Activated CD8-positive, alpha-beta memory T cell treated with anti-CD3 and anti-CD28 coated beads for 4 hours (primary cell): ENCODE results near the gene ISCU.

ENCODE experiments used
- DNase-seq, 2 donors: peaks; one replicate each; pipeline ENCODE4 v3.0.0-alpha.2; 2020; ENCODE audit warnings: low read depth in 2 of 2

ISCU gene

DNA sequence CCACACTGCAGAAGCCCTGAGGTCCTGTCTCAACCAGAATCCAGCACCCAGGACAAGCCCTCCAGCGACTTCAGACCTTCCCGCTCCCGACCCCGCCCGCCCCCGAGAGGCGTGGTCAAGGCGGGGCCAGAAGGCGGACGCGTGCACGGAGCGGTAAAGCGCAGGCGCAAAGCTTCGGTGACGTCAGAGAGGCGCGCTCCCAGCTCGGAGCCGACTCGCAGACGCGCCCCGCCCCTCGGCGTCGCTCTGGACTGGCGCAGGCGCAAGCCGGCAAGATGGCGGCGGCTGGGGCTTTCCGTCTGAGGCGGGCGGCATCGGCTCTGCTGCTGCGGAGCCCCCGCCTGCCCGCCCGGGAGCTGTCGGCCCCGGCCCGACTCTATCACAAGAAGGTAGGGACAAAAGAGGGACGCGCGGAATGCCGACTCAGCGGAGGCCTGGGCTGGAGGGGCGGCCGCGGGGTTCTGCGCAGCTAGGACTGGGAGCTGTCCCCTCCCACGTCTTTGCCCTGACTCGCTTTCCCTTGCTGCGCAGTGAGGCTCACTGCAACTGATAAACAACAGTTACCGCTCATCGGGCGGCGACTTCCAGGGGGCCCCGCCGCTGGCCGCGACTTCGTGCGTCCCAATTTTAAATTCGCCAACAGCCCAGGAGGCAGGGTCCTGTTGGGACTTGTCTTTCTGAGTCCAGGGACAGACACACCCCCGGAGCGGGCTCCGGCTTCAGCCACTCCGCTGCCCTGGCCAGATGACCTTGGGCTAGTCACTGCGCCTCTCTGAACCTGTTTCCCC, at the start of gene ISCU:
TSS of gene ISCU (plus strand) at position 249 of the 788 bp plus-strand sequence. CDS start at position 276, 27 bp downstream.
- peak; percentile 97 for DNase-seq

DNA sequence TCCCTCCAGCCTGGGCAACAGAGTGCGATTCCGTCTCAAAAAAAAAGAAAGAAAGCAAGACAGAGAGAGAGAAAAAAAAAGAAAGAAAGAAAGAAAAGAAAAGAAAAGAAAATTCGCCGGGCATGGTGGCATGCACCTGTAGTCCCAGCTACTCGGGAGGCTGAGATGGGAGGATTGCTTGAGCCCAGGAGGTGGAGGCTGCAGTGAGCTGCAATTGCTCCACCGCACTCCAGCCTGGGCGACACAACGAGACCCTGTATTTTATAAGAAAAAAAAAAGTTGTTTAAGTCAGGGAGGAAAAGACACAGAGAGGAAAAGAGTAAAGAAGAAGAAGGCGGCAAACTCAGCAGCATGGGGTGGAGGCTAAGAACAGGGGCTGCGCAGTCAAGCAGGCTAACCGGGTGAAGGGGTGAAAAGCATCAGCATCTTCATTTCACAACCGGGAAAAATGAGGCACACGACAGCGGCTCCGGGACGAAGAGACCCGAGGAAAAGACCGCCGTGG, 47.9 kb upstream of the ISCU start:
- no peak for DNase-seq

DNA sequence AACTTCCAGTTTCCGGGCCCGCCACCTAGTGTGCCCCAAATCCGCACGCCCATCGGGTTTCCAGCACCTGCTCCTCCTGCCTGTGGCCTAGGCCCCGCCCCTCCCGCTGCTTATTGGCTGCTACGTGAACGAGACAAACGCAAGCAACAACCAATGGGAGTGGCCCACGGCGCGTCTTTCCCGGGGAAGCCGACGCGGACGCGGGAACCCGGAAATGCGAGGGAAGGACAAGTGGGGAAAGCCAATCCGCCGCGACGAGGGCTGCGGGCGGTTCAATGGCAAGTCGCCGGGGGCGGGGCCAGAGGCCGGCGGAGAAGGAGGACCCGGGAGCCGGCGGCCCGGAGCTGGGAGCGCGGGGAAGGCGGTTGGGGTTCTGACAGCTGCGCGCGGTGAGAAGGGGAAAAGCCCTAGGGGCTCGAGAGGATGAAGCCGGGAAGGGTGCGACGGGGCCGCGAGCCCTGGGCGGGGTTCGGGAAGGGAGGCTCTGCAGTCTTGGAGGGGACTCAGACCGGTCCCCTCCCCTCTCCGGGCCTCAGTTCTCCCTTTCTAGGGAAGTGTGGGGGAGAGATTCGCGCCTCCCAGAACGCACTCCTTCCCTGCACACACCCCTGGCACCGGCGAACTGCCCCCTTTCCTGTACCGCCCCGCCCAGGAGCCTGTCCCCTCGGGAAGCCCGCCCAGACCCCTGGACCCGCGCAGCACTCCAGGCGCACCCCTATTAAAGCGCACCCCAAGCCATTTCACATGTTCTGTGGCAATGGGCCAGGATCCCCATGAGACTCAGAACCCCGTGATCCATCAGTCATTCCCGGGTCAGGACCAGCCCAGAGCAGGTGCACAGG, 47.2 kb upstream of the ISCU start, which contains the start of gene FICD:
TSS of gene FICD (plus strand) at position 305 of the 842 bp plus-strand sequence. CDS start 1,696 bp downstream, outside the sequence.
- DNase-seq, result peak; percentile 98 to 99

DNA sequence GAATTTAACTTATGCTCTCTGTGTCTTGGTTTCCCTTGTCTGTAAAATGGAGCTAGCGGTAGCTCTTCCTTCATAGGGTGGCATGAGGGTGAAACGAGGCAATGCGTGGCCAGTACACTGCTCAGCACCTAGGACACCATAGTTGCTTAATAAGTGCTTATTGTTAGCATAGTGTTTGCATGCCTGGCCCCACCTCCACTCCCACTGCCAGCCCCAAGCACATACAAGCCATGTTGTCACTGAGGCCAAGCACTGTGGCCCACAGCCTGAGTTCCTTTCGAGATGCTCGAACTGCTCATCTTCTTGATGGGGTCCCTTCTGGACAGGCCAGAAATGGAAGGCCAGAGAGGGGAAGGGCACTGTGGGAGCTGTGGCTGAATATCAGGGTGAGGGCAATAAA, 46.5 kb upstream of the ISCU start:
- DNase-seq, result no peak

DNA sequence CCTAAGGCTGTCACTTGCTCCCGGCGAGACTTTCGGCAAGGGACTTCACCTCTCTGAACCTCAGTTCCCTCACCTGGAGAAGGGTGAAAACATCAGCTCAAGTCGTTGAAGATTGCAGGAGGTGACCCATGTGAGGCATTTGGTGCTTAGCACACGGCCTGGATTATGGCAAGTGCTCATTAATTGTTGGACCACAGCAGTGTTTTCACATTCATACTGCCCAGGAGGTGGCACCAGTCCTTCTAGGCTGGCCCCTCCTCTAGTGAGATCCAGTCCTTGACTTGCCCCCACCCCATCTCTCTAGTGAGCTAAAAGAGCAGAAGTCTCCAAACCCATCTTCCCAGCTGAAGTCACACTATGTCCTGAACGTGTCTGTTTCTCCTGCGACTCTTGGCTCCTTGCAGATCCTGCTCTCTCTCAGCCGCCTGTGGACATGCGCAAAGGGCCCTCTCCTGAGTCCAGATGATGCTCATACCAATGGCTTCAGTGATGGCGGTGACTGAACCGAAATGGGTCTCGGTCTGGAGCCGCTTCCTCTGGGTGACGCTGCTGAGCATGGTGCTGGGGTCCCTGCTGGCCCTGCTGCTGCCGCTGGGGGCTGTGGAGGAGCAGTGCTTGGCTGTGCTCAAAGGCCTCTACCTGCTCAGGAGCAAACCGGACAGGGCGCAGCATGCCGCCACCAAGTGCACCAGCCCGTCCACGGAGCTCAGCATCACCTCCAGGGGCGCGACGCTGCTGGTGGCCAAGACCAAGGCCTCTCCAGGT, 45.7 kb upstream of the ISCU start:
- no peak for DNase-seq

DNA sequence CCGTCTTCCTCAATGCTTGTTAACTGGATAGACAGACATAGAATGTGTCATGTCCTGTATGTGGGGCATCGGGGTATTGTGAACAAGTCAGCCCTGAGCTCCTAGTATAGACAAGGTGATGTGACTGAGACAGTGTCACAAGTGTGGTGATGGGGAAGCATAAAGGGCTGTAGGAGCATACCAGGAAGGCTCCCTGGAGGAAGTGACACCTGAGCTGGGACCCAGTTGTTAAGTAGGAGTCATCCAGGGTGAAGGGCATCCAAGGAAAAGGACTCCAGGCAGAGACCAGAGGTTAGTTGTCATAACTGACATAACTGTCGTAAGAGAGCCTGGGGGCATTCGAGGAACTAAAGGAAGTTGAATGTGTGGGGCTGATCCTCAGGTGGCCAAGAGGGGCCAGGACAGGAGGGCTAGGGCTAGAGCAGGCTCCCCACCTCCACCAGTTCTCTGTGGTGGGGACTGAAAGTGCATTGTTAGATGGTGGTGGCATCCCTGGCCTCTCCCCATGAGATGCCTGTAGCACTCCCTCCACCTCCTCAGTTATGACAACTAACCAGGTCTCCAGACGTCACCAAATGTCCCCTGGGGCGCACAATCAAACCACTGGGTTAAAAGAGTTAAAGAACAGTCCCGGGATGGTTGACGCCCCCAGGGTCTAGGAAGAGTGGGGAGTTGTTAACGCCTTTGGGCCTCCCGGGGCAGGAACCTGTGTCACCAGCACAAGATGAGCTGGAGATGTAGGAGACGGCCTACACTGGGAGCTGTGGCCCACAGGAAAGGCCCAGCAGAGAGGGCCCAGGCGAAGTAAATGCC, 44.9 kb upstream of the ISCU start:
- DNase-seq, result no peak

DNA sequence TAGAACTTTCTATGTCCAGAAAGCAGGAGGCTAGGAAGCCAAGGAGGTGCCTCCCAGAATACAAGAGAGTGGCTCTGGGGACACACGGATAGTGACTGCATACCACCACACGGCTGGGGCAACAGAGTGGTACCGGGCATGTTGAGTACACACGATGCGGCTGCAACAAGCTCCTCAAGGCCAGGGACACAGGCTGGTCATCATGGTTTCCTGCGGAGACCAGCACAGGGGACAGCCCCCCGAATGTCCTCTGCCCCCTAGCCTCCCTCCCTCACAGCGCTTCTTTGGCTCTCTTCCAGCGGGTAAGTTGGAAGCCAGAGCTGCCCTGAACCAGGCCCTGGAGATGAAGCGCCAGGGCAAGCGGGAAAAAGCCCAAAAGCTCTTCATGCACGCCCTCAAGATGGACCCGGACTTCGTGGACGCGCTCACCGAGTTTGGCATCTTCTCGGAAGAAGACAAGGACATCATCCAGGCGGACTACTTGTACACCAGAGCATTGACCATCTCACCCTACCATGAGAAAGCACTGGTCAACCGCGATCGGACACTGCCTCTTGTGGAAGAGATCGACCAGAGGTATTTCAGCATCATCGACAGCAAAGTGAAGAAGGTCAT, 44.2 kb upstream of the ISCU start:
- no peak for DNase-seq

DNA sequence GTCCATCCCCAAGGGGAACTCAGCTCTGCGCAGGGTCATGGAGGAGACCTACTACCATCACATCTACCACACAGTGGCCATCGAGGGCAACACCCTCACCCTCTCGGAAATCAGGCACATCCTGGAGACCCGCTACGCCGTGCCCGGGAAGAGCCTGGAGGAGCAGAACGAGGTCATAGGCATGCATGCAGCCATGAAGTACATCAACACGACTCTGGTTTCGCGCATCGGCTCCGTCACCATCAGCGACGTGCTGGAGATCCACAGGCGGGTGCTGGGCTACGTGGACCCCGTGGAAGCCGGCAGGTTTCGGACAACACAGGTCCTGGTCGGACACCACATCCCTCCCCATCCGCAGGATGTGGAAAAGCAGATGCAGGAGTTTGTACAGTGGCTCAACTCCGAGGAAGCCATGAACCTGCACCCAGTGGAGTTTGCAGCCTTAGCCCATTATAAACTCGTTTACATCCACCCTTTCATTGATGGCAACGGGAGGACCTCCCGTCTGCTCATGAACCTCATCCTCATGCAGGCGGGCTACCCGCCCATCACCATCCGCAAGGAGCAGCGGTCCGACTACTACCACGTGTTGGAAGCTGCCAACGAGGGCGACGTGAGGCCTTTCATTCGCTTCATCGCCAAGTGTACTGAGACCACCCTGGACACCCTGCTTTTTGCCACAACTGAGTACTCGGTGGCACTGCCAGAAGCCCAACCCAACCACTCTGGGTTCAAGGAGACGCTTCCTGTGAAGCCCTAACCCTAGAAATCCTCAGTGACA, 43.5 kb upstream of the ISCU start:
- no peak for DNase-seq

DNA sequence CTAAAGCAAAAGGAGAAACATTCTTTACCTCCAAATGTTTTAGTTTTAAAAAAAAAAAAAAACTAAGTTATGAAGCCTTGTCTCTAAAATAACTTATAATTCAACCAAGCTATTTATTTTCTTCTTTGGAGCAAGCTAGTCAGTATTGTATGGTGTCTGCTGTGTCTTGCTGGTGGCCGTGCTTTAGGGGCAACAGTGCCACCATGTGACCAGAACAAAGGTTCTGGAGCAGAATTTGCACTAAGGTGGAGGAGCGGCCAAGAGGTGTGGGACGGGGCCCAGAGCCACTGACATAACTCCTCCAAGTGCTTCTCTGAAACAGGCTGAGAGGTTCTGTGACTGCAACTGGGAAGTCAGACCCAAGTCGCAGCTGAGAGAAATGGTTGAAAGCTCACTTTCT, 42.8 kb upstream of the ISCU start:
- DNase-seq, result no peak

DNA sequence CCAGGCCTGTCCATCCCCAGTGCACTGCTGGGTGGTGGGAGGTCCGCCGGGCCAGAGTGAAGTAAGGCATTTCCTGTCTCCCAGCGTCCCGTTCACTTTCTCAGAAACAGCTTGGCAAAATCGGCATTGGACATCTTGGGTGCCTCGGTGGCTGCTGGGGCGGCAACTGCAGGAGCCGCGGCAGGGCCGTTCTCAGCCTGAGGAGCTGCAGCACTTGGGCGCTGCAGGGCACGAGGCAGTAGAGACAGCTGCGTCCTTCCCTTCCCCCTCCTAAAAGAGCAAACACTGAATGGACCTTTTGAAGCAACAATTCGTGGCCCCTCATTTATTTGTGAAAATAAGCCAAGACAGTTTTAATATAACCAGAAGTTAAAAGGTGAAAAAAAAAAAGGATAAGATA, 39.0 kb upstream of the ISCU start:
- DNase-seq, result no peak

DNA sequence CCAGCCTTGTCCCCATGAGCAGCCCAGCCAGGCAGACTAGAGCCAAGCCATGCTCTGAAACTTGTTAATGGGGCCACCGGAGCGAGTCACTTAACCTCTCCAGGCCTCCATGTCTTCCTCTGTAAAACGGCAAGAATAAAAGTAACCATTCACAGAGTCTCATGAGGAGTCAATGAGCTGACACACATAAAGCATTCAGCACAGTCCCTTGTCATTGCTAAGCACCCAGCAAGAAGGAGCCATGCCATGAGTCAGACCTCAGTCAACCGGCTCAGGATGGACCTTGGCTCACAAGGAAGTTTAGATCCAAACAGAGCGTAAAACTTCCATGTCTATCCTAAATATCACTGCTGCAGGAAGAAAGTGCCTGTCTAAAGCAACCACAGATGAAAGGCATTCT, 36.7 kb upstream of the ISCU start:
- DNase-seq, result no peak

DNA sequence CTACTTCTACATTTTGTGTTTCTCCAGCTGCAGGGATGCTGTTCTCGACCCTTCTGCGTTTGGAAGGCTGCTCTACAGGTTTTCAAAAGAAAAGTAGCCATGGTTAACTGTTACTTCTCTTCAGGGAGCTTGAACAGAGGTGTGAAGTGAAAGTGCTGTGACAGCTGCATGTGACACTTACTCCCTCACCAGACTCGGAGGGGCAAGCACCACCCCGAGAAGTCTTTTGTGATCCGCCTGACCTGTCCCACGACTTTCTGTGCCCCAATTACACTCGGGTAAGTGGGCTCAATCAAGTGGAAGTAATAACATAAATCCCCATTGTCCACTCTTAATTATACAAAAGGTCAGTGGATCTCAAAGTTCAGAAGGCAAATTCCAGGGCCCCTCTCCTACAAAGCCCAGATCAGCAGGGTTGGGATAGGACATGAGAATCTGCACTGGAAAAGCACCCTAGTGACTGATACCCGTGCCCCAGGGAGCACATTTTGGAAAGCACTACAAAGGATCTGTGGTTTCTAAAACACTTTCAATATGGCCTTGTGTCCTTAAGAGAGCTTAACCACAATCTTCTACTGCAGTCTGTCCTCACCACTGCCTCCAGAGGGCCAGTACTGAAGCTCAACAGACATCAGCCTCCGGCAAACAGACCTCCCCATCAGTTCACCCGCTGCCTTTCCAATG, 35.8 kb upstream of the ISCU start:
- no peak for DNase-seq

DNA sequence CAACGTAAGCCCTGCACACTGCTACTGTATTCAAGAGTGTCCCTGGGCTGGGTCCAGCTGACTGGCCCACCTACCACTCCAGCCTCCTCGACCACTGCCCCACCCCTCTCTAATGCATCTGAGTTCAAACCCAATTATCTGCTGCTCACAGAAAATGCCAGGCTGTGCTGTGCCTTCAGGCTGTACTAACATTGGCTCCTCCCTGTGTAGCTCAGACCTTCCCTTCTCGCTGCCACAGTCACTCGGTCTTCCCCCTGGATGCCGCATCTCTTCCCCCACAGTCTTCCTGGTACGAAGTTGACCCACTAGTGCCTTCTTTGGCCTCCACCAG, 35.3 kb upstream of the ISCU start:
- DNase-seq, result no peak

DNA sequence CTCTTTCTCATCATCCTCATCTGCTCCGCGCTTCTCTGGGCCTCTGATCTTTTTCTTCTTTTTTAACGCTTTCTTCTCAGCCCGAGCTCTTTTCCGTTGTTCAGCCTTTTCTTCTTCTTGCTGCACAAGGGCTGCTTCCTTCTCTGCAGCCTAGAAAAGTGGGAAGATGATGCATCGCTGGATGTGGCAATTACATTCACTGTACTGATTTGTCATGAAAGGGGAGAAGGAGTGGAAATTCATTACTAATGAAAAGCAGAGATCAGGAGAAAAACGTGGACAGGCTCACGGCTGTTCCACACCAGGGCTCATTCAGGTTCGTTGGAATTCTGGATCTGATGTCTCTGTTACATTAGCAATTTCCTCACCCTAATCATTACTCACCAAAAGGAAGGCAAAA, 32.2 kb upstream of the ISCU start:
- no peak for DNase-seq

DNA sequence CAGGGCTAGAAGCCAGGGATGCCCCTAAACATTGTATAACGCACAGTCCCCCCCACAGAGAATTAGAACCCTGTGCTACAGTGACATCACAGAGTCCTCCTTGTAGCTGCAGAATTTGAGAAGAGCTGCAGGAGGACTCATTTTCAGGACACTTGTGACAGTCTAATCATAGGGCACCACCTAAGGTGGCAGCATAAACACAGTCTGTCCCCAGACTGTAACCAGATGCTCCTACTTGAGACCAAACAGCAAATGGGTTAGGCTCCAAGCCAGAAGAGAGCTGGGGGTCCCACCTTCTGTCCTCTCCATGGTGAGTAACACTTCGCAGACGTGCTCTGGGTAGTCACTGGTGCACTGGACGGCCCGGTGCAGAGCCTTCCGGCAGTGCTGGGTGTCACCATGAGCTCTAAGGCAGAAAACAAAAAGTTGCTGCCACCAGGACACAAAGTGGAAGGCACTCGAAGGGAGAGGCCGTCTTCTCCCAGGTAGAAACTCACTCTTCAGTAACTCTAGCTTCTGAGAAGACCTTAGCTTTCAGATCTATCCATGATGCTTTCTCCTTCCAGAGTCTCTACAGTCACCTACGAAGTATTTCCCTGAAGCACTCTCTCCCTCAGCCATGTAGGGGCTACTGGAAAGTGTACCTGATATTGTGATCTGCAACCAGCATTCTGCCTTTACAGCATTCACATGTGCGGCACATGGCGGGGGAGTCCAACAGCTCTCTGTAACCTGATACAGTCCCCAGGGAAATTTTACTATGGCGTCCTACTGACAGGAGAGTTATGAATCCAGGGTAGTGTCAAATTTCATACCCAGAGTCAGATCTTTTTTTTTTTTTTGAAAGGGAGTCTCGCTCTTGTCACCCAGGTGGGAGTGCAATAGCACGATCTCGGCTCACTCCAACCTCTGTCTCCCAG, 30.2 kb upstream of the ISCU start:
- DNase-seq, result no peak

DNA sequence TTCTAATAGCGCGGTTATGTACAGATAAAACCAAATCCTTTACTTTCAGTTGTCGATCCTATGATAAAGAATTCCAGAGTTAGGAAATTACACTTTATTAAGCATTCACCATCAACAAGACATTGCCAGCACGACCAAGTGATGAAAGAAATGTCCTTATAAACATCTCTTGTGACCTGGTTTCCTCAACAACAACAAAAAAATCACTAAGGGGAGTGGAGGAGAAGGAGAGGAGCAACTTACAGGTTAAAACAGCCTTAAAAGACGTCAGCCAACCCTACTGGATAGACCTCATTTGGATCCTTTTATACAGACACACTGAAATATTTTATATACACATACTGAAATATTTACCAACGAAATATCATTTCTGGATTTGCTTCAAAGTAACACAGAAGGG, 24.2 kb upstream of the ISCU start:
- DNase-seq, result no peak

DNA sequence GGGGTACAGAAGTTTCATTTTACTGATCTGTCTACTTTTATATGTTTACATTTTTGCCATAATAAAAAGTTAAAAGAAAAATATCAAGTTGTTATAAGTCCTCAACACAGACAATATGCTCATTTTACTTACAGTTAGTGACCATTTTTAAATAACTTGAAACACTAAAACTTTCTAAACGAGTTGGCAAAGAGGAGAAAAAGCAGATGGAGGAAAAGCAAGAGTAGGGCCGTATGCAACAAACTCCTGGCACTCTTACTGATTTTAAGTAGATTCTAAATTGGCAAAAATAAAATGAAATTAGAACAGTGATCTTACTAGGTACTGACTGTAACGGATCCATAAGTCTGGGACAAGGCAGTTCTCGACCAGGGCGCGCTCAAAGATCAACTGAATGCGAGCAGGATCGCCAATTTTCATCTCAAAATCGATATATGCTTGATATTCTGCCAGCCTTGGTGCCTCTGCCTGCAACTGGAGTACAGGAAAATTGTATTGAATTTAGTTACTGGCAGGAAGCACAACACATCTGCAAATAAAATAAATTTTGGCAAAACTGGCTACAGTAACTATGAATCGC, 23.7 kb upstream of the ISCU start:
- no peak for DNase-seq

DNA sequence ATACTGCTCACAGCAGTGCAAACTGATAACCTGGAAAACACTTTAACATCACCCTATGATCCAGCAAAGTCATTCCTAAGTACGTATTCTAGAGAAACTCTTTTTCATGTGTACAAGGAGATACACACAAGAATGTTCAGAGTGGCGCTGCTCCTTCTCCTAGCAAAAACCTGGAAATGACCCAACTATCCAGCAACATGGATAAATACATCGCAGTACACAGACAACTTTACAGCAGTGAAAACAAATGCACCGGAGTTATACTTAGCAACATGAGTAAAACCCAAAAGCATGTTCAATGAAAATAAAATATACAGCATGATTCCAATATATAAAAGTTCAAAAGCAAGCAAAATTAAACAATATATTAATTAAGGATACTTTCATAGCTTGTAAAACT, 20.1 kb upstream of the ISCU start:
- DNase-seq, result no peak
